HepG2 (cell line): ENCODE data around the gene PDE5A. TPM values are rescaled to one million over a fixed set of nuclear protein-coding genes. Genes with fewer than 3 reads are reported as not detected.
"Not testable (repeated sequence)": the region's sequence is repeated elsewhere in the genome, so short reads cannot be mapped to it uniquely, and the experiment has no call there.

Source experiments
- ATAC-seq: fragments of 200-7000 bp; cut with Tn5 transposase; 3 replicates; pipeline ENCODE4 v1.9.1; 2020; ENCODE audit warnings: mild to moderate bottlenecking, moderate library complexity
- BruUV-seq: library from RNA; stranded (reverse); fragments of 400-500 nt; replicated peaks from 2 replicates; lab custom pipeline; 2021; lab: Mats Ljungman, UMichigan
- CTCF ChIA-PET: fragments of 300-600 bp; formaldehyde crosslinking; extraction: SDS; loops from one replicate; lab custom pipeline; 2021; ENCODE audit warnings: low total read pairs, inconsistent platforms, low intra/inter-chr PET ratio; lab: Yijun Ruan, JAX
- POLR2A ChIA-PET: fragments of 350-600 bp; sonication (Branson Sonifier 250); formaldehyde crosslinking; loops from one replicate; lab custom pipeline; 2020; ENCODE audit warnings: antibody characterized with exemption, inconsistent platforms; lab: Yijun Ruan, JAX
- DNase-seq: peaks from one replicate; pipeline ENCODE4 v3.0.0-alpha.2; 2015; ENCODE audit warnings: low spot score
- FAIRE-seq: peaks from 3 replicates; lab custom pipeline; 2011; peaks lifted over from hg19 to GRCh38; lab: Jason Lieb, UNC
- H2AFZ ChIP-seq: one replicate; pipeline ENCODE4 v1.6.1; 2011; ENCODE audit warnings: low read length, inconsistent platforms
- H3K27ac ChIP-seq: fragments of 300-600 bp; 3 replicates; pipeline ENCODE4 v1.8.0; 2011; ENCODE audit warnings: mixed run types, mild to moderate bottlenecking, mixed read lengths, low read length, inconsistent platforms; ENCODE audit not compliant: insufficient read depth; ENCODE audit errors: extremely low read length
- H3K27me3 ChIP-seq, 2 experiments: fragments of 200-600 bp in 1 of 2; 2 replicates in 1 of 2; 3 replicates in 1 of 2; pipeline versions ENCODE4 v1.6.0 to v1.8.0; 2011; ENCODE audit warnings: low read length in 2 of 2, mild to moderate bottlenecking in 2 of 2, moderate library complexity in 2 of 2, inconsistent platforms in 1 of 2; ENCODE audit not compliant: insufficient read depth in 2 of 2, control insufficient read depth in 1 of 2
- H3K36me3 ChIP-seq, 2 experiments: fragments of 200-600 bp in 1 of 2; replicated peaks in 1 of 2; 2 replicates in 1 of 2; 3 replicates in 1 of 2; pipeline versions ENCODE4 v1.5.1 to v1.8.0; 2011; ENCODE audit warnings: low read length in 2 of 2, inconsistent platforms in 1 of 2; ENCODE audit not compliant: insufficient read depth in 2 of 2, control insufficient read depth in 1 of 2
- H3K4me1 ChIP-seq: 2 replicates; pipeline ENCODE4 v1.5.1; 2012; ENCODE audit warnings: low read length, inconsistent platforms; ENCODE audit not compliant: insufficient read depth
- H3K4me2 ChIP-seq: 2 replicates; pipeline ENCODE4 v1.6.0; 2011; ENCODE audit warnings: low read depth, low read length, inconsistent platforms
- H3K4me3 ChIP-seq, 3 experiments: fragments of 200-600 bp in 1 of 3; sonication (generic), shearing (Covaris generic) in 1 of 3; replicated peaks in 1 of 3; 2 replicates each; pipeline ENCODE4 v1.5.1; 2011 to 2016; ENCODE audit warnings: low read length in 3 of 3, inconsistent platforms in 2 of 3, low read depth in 2 of 3, mild to moderate bottlenecking in 2 of 3, control low read depth in 1 of 3, mixed read lengths in 1 of 3; ENCODE audit not compliant: insufficient read depth in 1 of 3
- H3K79me2 ChIP-seq: one replicate; pipeline ENCODE4 v1.6.1; 2011; ENCODE audit warnings: low read length, inconsistent platforms; ENCODE audit not compliant: insufficient read depth
- H3K9ac ChIP-seq: 2 replicates; pipeline ENCODE4 v1.6.0; 2011; ENCODE audit warnings: mild to moderate bottlenecking, low read depth, low read length, inconsistent platforms; ENCODE audit not compliant: insufficient read depth
- H3K9me3 ChIP-seq: 2 replicates; pipeline ENCODE4 v1.5.1; 2012; ENCODE audit warnings: mild to moderate bottlenecking, low read length
- H4K20me1 ChIP-seq: 2 replicates; pipeline ENCODE4 v1.6.0; 2011; ENCODE audit warnings: inconsistent platforms, mild to moderate bottlenecking, low read length, moderate library complexity; ENCODE audit not compliant: insufficient read depth
- BHLHE40 ChIP-seq: IDR thresholded peaks from 2 replicates; pipeline ENCODE4 v1.6.1; 2011; ENCODE audit warnings: low read length, improper control_type of control experiment
- DPF2 ChIP-seq: sonication (generic); formaldehyde crosslinking; IDR thresholded peaks from 2 replicates; pipeline ENCODE4 v1.4.0; 2020; ENCODE audit warnings: mild to moderate bottlenecking, low read depth, missing genetic modification reagents, borderline replicate concordance
- HES4 ChIP-seq: sonication (generic); formaldehyde crosslinking; IDR thresholded peaks from 2 replicates; pipeline ENCODE4 v1.9.0; 2021; ENCODE audit warnings: mild to moderate bottlenecking, missing genetic modification reagents, borderline replicate concordance
- RXRA ChIP-seq: sonication (generic); formaldehyde crosslinking; IDR thresholded peaks from 2 replicates; pipeline ENCODE4 v1.5.1; 2020; ENCODE audit warnings: missing genetic modification reagents
- THAP9 ChIP-seq: sonication (generic); formaldehyde crosslinking; IDR thresholded peaks from 2 replicates; pipeline ENCODE4; 2020; ENCODE audit warnings: missing genetic modification reagents, mild to moderate bottlenecking, borderline replicate concordance
- ZC3H4 ChIP-seq: sonication (generic); formaldehyde crosslinking; IDR thresholded peaks from 2 replicates; pipeline ENCODE4 v1.4.0; 2020; ENCODE audit warnings: missing genetic modification reagents, borderline replicate concordance
- WGBS: methylation state at CpG from one replicate; pipeline ENCODE4 v1.1.6; 2017; ENCODE audit warnings: low lambda C conversion rate; 5-methylcytosine and 5-hydroxymethylcytosine counted together
- in situ Hi-C: cut with HindIII; loops from 2 replicates; pipeline ENCODE4 v1.10.0; 2017; ENCODE audit warnings: low pct_unique_long_range_greater_than_20kb; ENCODE audit not compliant: extremely low pct_ligation_motif_present
- intact Hi-C: fragments of 100-400 bp; cut with micrococcal nuclease; formaldehyde crosslinking; loops from one replicate; pipeline ENCODE4 v1.10.0; 2022; ENCODE audit not compliant: unreplicated experiment
- polyA plus RNA-seq, 8 experiments: library from polyadenylated mRNA; depleted of rRNA in 3 of 8; stranded (reverse) in 7 of 8; unstranded in 1 of 8; fragments of >200 nt; fragmentation: Illumina TruSeq in 4 of 8; extraction: Trizol in 4 of 8; gene quantifications; 2 replicates each; pipeline versions ENCODE4 v1.2.1 to v1.2.3, GENCODE V29; 2011 to 2016; ENCODE audit warnings: low read depth in 4 of 8, missing spikeins in 1 of 8, mixed read lengths in 1 of 8; ENCODE audit not compliant: insufficient read depth in 1 of 8
- total RNA-seq, 5 experiments: library from RNA; depleted of rRNA; stranded (reverse); fragments of >200 nt; fragmentation: Illumina TruSeq; extraction: Trizol; gene quantifications; 2 replicates each; pipeline ENCODE4 v1.2.3, GENCODE V29; 2016; ENCODE audit warnings: low read depth in 1 of 5
- TF ChIP-seq, protein P1 (sequence below): sonication (generic); formaldehyde crosslinking; conservative IDR thresholded peaks from 2 replicates; pipeline ENCODE4 v1.8.0; 2022; ENCODE audit warnings: low read depth, missing genetic modification reagents
- TF ChIP-seq, protein P2 (sequence below): sonication (generic); formaldehyde crosslinking; IDR thresholded peaks from 2 replicates; pipeline ENCODE4 v1.5.0; 2020; ENCODE audit warnings: missing genetic modification reagents

The PDE5A gene
- total and polyA plus RNA-seq, 2 of the 13 experiments (the other 11 are each of a cell fraction or from before 2014, with no cell fraction given) = 0.22 to 0.44 TPM

GRCh38 chr4:119477412-119478053, 151.1 kb downstream of the PDE5A start (continued):
- TF ChIP-seq THAP9 (CRISPR knock-in tag) (no peak), ZC3H4 (CRISPR knock-in tag) (no peak), DPF2 (CRISPR knock-in tag) (no peak), RXRA (CRISPR knock-in tag) (no peak), BHLHE40 (no peak)
- TF ChIP-seq, all 625 proteins: peak for 0

- intact Hi-C loops (loop anchor here (5.0 kb wide), 1 partner anchor 489 kb away; no protein-coding TSS in a partner anchor), in situ Hi-C loops (no loop called here)
- H3K27me3 ChIP-seq = no peaks in the 10 kb centered on the region
- H3K4me1 ChIP-seq = no peaks in the 10 kb centered on the region
- ChIA-PET CTCF (no interaction called here), POLR2A (no interaction called here)
- no peak overlapping the region for H2AFZ ChIP-seq
- no peak overlapping the region for H3K4me2 ChIP-seq
- no peak for DNase-seq
- H3K27ac ChIP-seq = no peak overlapping the region
- H3K36me3 ChIP-seq = peaks cover 0 to 17% of the 10 kb centered on the region in 2 experiments; a peak in 3 of 5 replicates
- H3K9ac ChIP-seq = no peak overlapping the region
- no TSS peak for BruUV-seq
- H4K20me1 ChIP-seq = no peaks in the 10 kb centered on the region
- FAIRE-seq = no peak
- H3K9me3 ChIP-seq = no peaks in the 10 kb centered on the region
- TF ChIP-seq HES4 = no peak
- TF ChIP-seq, protein P1, sequence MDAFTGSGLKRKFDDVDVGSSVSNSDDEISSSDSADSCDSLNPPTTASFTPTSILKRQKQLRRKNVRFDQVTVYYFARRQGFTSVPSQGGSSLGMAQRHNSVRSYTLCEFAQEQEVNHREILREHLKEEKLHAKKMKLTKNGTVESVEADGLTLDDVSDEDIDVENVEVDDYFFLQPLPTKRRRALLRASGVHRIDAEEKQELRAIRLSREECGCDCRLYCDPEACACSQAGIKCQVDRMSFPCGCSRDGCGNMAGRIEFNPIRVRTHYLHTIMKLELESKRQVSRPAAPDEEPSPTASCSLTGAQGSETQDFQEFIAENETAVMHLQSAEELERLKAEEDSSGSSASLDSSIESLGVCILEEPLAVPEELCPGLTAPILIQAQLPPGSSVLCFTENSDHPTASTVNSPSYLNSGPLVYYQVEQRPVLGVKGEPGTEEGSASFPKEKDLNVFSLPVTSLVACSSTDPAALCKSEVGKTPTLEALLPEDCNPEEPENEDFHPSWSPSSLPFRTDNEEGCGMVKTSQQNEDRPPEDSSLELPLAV = no peak
- TF ChIP-seq, protein P2, sequence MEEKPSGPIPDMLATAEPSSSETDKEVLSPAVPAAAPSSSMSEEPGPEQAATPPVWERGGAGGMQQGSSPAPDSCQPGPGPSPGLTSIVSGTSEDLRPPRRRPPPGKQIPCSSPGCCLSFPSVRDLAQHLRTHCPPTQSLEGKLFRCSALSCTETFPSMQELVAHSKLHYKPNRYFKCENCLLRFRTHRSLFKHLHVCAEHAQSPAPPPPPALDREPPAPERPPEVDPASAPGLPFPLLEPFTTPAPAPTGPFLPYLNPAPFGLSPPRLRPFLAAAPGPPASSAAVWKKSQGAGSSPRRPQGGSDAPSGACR (CRISPR knock-in tag) = no peak
- H3K4me3 ChIP-seq = no peak overlapping the region
- no peaks in the 10 kb centered on the region for H3K79me2 ChIP-seq
- ATAC-seq = no peak
- 100% methylated on average over 3 of the region's 3 CpGs for WGBS
Observed at GRCh38 chr4:119471259-119471658, 157.3 kb downstream of the PDE5A start.

DNA sequence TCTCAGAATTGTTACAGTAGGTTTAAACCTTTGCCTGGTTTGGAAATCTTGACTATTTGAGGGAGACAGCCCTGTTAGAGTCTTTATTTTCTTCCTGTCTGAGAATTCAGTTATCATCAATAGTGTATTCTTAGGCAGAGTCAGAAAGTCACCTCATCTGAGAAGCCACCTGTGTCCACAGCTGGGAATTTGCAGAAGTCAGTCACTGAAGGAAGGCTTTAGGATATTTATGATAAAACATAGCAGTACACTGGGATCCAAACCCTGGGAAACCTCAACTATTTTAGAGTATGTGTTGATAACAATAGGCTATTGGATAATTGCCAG, 157.9 kb downstream of the PDE5A start:
- intact Hi-C loops = loop anchor here (5.0 kb wide), 1 partner anchor 488 kb away; no protein-coding TSS in a partner anchor
- BruUV-seq, CTCF ChIA-PET: not testable (repeated sequence)

More for the DNA sequence above, 157.9 kb downstream of the PDE5A start:
- H3K4me2 ChIP-seq, in situ Hi-C loops, H2AFZ ChIP-seq, ATAC-seq, H3K4me3 ChIP-seq, H3K27me3 ChIP-seq, H3K4me1 ChIP-seq, FAIRE-seq, H3K27ac ChIP-seq, DNase-seq, H3K9ac ChIP-seq, H3K9me3 ChIP-seq, H3K79me2 ChIP-seq, H4K20me1 ChIP-seq, POLR2A ChIA-PET: not testable (repeated sequence)
- H3K36me3 ChIP-seq = peaks cover 0 to 14% of the 10 kb centered on the region in 2 experiments; a peak in 3 of 5 replicates
